ENCODE results near the gene ATXN1. TPM values are rescaled to one million over a fixed set of nuclear protein-coding genes. Genes with fewer than 3 reads are reported as not detected.

Gene ATXN1
- total and polyA plus RNA-seq, 2 of the 8 experiments (the other 6 are each of a cell fraction or from before 2014, with no cell fraction given): 1.6 to 4.0 TPM

DNA sequence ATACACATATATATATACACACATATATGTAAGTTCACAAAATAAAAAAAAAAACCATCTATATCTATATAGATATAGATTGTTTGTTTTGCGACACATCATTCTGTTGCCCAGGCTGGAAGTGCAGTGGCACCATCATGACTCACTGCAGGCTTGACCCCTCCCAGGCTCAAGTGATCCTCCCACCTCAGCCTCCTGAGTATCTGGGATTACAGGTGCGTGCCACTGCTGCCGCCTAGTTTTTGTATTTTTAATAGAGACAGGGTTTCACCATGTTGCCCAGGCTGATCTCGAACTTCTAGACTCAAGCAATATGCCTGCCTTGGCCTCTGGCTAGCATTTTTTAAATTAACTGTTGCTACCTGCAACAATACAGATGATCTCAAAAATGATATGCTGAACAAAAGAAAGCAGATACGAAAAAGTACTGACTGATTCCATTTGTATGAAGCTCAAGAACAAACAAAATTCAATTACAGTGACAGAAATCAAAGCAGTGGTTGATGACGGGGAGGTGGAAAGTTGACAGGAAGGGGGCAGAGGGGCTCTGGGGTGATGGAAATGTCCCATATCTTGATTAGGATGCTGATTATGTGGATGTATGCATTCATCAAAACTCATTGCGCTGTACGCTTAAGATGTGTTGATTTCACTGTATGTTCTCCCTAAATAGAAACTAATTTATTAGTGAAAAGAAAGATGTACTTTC, 49.6 kb downstream of the ATXN1 start:
- DNase-seq (ENCODE audit: low read depth in 1 of 2, low spot score in 2 of 2) (no peak), FAIRE-seq (no peak)
- no peaks in the 10 kb centered on the region for H3K36me3 ChIP-seq (ENCODE audit: control insufficient read depth in 2 of 4, insufficient read depth in 4 of 4, low read length in 3 of 4)
- H2BK5ac ChIP-seq (ENCODE audit: low read depth, low read length): no peak overlapping the region
- no peak overlapping the region for H3K27ac ChIP-seq (ENCODE audit: low read depth, low read length)
- H3K23me2 ChIP-seq (ENCODE audit: low read depth, low read length): no peaks in the 10 kb centered on the region
- ChIA-PET POLR2A (ENCODE audit: partially characterized antibody) (no interaction called here), CTCF (ENCODE audit: partially characterized antibody) (no interaction called here)
- no peak overlapping the region for H3K4me3 ChIP-seq (ENCODE audit: extremely low read depth in 1 of 4, insufficient read depth in 2 of 4, low read depth in 3 of 4, low read length in 4 of 4)
- no peak overlapping the region for H2AK5ac ChIP-seq (ENCODE audit: low read depth, low read length)
- H3K9me3 ChIP-seq (ENCODE audit: insufficient read depth in 2 of 2, low read depth in 1 of 2, low read length in 1 of 2): no peaks in the 10 kb centered on the region
- no peaks in the 10 kb centered on the region for H3K79me1 ChIP-seq (ENCODE audit: low read depth, low read length)
- H2BK20ac ChIP-seq (ENCODE audit: low read length): no peak overlapping the region
- no peak overlapping the region for H3K14ac ChIP-seq (ENCODE audit: insufficient read length)
- H3K4me1 ChIP-seq (replicated peaks in 1 of 4; ENCODE audit: control insufficient read depth in 3 of 4, insufficient read depth in 4 of 4, low read length in 3 of 4): no peaks in the 10 kb centered on the region
- no peak for TF ChIP-seq CBX8 (IDR thresholded peaks at IDR 0.05; ENCODE audit: borderline replicate concordance, low read depth, low read length)
- no peak for TF ChIP-seq TCF12 (IDR thresholded peaks at IDR 0.05; ENCODE audit: low read depth, low read length)
- no peak for TF ChIP-seq SAP30 (IDR thresholded peaks at IDR 0.05; ENCODE audit: insufficient read depth, insufficient replicate concordance, low read length)
- no peak for TF ChIP-seq BRCA1 (IDR thresholded peaks at IDR 0.05; ENCODE audit: low read depth, low read length)
- H4K20me1 ChIP-seq (replicated peaks in 1 of 2; ENCODE audit: control insufficient read depth in 1 of 2, insufficient read depth in 2 of 2, low read length in 2 of 2): no peaks in the 10 kb centered on the region
- H4K5ac ChIP-seq (ENCODE audit: insufficient read length, low read depth, low read length): no peak overlapping the region
- H2BK120ac ChIP-seq (replicated peaks; ENCODE audit: low read depth, low read length): no peak overlapping the region
- H2AFZ ChIP-seq (ENCODE audit: low read length): no peak overlapping the region
- H4K91ac ChIP-seq (replicated peaks; ENCODE audit: insufficient read length, low read length): no peak overlapping the region
- no peak overlapping the region for H3K23ac ChIP-seq (ENCODE audit: insufficient read length)
- no peak overlapping the region for H2BK15ac ChIP-seq (ENCODE audit: low read length)
- H2BK12ac ChIP-seq (ENCODE audit: low read depth, low read length): no peak overlapping the region
- H3K79me2 ChIP-seq (ENCODE audit: control insufficient read depth in 1 of 2, insufficient read depth in 2 of 2, low read length in 2 of 2): no peaks in the 10 kb centered on the region
- no peak overlapping the region for H3K9ac ChIP-seq (replicated peaks in 1 of 4; ENCODE audit: extremely low read depth in 1 of 4, low read depth in 3 of 4, low read length in 3 of 4)
- no peak overlapping the region for H4K8ac ChIP-seq (ENCODE audit: extremely low read depth, insufficient read depth, low read length)
- H3K18ac ChIP-seq (ENCODE audit: extremely low read depth, low read length): no peak overlapping the region
- no peak overlapping the region for H3K4ac ChIP-seq (replicated peaks; ENCODE audit: insufficient read length, low read depth, low read length)
- no peaks in the 10 kb centered on the region for H3K27me3 ChIP-seq (replicated peaks in 1 of 4; ENCODE audit: control insufficient read depth in 3 of 4, extremely low read depth in 1 of 4, insufficient read depth in 3 of 4, low read length in 3 of 4)
- no peak overlapping the region for H3K56ac ChIP-seq (replicated peaks; ENCODE audit: insufficient read length, low read depth, low read length)
- H3K4me2 ChIP-seq (ENCODE audit: insufficient read depth in 1 of 2, low read depth in 2 of 2, low read length in 2 of 2): no peak overlapping the region
- 92% methylated on average over 8 of the region's 8 CpGs; no CpG with 5 or more reads in 1 of the 2 experiments for whole genome bisulfite sequencing, 2 experiments (ENCODE audit: extremely low coverage in 1 of 2, insufficient coverage in 1 of 2, insufficient read length in 1 of 2, insufficient replicate concordance in 2 of 2, low coverage in 1 of 2, low lambda C conversion rate in 2 of 2, missing lambda C conversion rate in 1 of 2)
